DND-41 (cell line): Measurements from ENCODE around the gene ACACA.

Experiments used
- ATAC-seq: fragments of 200-7000 bp; cut with Tn5 transposase; 3 replicates; pipeline ENCODE4 v1.9.1; 2021; ENCODE audit warnings: low read depth; ENCODE audit not compliant: insufficient read depth
- DNase-seq: peaks from one replicate; pipeline ENCODE4 v3.0.0-alpha.2; 2020
- H2AFZ ChIP-seq: 2 replicates; pipeline ENCODE4 v1.6.0; 2012; ENCODE audit warnings: low read depth, low read length
- H3K27ac ChIP-seq: 2 replicates; pipeline ENCODE4 v1.5.1; 2012; ENCODE audit warnings: low read length, inconsistent platforms
- H3K27me3 ChIP-seq: fragments of 200-600 bp; sonication (generic); 2 replicates; pipeline ENCODE4 v1.6.0; 2012; ENCODE audit warnings: low read length, mild to moderate bottlenecking, inconsistent platforms; ENCODE audit not compliant: insufficient read depth, poor library complexity
- H3K36me3 ChIP-seq: 2 replicates; pipeline ENCODE4 v1.5.1; 2012; ENCODE audit warnings: low read length, inconsistent platforms; ENCODE audit not compliant: insufficient read depth
- H3K4me1 ChIP-seq: 2 replicates; pipeline ENCODE4 v1.5.1; 2012; ENCODE audit warnings: mild to moderate bottlenecking, low read length; ENCODE audit not compliant: insufficient read depth
- H3K4me2 ChIP-seq: 2 replicates; pipeline ENCODE4 v1.6.0; 2012; ENCODE audit warnings: mild to moderate bottlenecking, moderate library complexity, low read length, inconsistent platforms; ENCODE audit not compliant: insufficient read depth
- H3K4me3 ChIP-seq, 2 experiments: fragments of 200-600 bp in 1 of 2; shearing (Covaris generic) in 1 of 2; 2 replicates each; pipeline ENCODE4 v1.5.1; 2012 to 2016; ENCODE audit warnings: inconsistent platforms in 2 of 2, low read length in 2 of 2, mild to moderate bottlenecking in 2 of 2, low read depth in 1 of 2, moderate library complexity in 1 of 2
- H3K79me2 ChIP-seq: 2 replicates; pipeline ENCODE4 v1.6.0; 2012; ENCODE audit warnings: low read length, inconsistent platforms; ENCODE audit not compliant: insufficient read depth
- H3K9ac ChIP-seq: 2 replicates; pipeline ENCODE4 v1.6.0; 2012; ENCODE audit warnings: low read depth, mild to moderate bottlenecking, inconsistent platforms, low read length, moderate library complexity
- H3K9me3 ChIP-seq: 2 replicates; pipeline ENCODE4 v1.5.1; 2012; ENCODE audit warnings: low read length, moderate library complexity, mild to moderate bottlenecking, inconsistent platforms; ENCODE audit not compliant: insufficient read depth, severe bottlenecking
- H4K20me1 ChIP-seq: 2 replicates; pipeline ENCODE4 v1.6.0; 2012; ENCODE audit warnings: low read length; ENCODE audit not compliant: insufficient read depth
- CTCF ChIP-seq: IDR thresholded peaks from 2 replicates; pipeline ENCODE4 v1.5.1; 2012; ENCODE audit warnings: borderline replicate concordance, low read length, moderate library complexity, mild to moderate bottlenecking; ENCODE audit not compliant: poor library complexity, severe bottlenecking; ENCODE audit errors: extremely low read depth
- EZH2 ChIP-seq: IDR thresholded peaks from 3 replicates; pipeline ENCODE4 v1.6.1; 2012; ENCODE audit warnings: borderline replicate concordance, low read depth, mild to moderate bottlenecking, moderate library complexity, low read length, inconsistent platforms; ENCODE audit not compliant: severe bottlenecking

ACACA gene

DNA sequence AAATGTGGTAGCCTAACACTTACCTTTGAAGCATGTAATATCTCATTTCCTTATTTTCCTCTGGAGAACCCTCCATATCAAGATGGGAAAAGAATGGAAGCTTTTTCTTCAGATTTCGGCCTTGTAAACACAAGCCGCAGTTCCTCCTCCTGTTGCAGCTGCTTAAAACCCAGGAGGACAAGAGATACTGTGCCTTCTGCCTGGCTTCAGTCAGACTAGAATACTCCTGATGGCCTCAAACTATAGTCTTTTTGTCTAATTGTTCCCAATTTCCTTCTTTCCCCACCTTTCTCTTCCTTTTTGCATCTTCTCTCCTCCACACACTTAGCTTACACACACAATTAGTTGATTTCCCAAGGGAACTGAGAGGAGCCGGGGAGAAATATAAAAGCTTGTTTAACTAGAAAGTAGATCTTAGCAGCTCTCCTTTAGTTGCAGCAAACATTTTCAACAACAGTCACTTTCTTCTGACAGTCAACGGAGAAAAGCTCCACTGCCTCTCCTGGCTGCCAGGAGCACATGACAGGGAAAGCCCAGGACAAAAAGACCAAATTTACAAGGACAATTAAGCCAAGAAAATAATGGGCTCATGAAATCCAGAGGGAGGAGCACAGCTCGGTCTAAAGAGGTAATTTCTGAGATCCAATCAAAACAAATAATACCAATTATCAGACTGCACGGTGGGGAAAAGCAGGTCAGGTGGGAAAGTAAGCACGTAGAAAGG is 107.2 kb downstream of the ACACA start:
- TF ChIP-seq EZH2 (no peak), CTCF (no peak)
- Histone ChIP-seq H3K36me3 (peaks cover 3% of the 10 kb centered on the region; the same call in 1 of the 2 replicates), H3K4me3 (no peak overlapping the region), H3K9me3 (no peaks in the 10 kb centered on the region), H3K9ac (no peak overlapping the region), H2AFZ (no peak overlapping the region), H3K79me2 (peaks cover 8% of the 10 kb centered on the region; the same call in 1 of the 2 replicates), H3K27me3 (no peaks in the 10 kb centered on the region), H4K20me1 (peaks cover 8% of the 10 kb centered on the region; the same call in 1 of the 2 replicates), H3K4me1 (no peaks in the 10 kb centered on the region), H3K4me2 (no peak overlapping the region), H3K27ac (no peak overlapping the region)
- DNase-seq (no peak), ATAC-seq (no peak)

DNA sequence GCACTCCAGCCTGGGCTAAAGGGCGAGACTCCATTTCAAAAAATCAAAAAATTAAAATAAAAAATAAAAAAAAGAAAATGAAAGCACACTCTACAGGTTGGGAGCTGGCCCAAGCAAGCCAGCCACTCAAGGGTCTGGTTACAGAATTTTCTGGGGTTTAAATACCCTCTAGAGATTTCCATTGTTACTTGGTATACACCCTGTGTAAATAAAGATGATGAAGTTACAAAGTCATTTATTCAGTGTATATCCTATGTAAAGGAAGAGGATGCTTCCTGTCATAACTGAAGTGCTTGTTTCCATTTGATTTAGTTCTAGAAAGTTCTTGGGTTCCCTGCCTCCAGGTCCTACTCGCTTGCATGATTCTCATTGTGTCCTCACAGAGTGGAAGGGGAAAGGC is 110.7 kb downstream of the ACACA start:
- DNase-seq (no peak), ATAC-seq (no peak)
- H3K9ac ChIP-seq = no peak overlapping the region
- H3K79me2 ChIP-seq = peaks cover 15% of the 10 kb centered on the region; the same call in 1 of the 2 replicates
- H2AFZ ChIP-seq = no peak overlapping the region
- no peaks in the 10 kb centered on the region for H3K9me3 ChIP-seq
- H3K4me3 ChIP-seq = no peak overlapping the region
- H3K27ac ChIP-seq = no peak overlapping the region
- no peaks in the 10 kb centered on the region for H3K27me3 ChIP-seq
- peaks cover 8% of the 10 kb centered on the region; the same call in 1 of the 2 replicates for H4K20me1 ChIP-seq
- H3K36me3 ChIP-seq = 0 out of 2 replicates have a peak, but pooled peaks cover 3% of the 10 kb centered on the region
- no peaks in the 10 kb centered on the region for H3K4me1 ChIP-seq
- H3K4me2 ChIP-seq = no peak overlapping the region
- TF ChIP-seq CTCF (no peak), EZH2 (no peak)

- Histone ChIP-seq H3K27me3 (no peaks in the 10 kb centered on the region), H3K79me2 (peaks cover 14% of the 10 kb centered on the region; the same call in 1 of the 2 replicates), H2AFZ (no peak overlapping the region), H3K9me3 (no peaks in the 10 kb centered on the region), H3K27ac (no peak overlapping the region), H3K4me1 (no peaks in the 10 kb centered on the region), H3K36me3 (0 out of 2 replicates have a peak, but pooled peaks cover 3% of the 10 kb centered on the region), H4K20me1 (peaks cover 8% of the 10 kb centered on the region; the same call in 1 of the 2 replicates), H3K9ac (no peak overlapping the region), H3K4me3 (no peak overlapping the region), H3K4me2 (no peak overlapping the region)
- ATAC-seq = no peak
- no peak for DNase-seq
- no peak for TF ChIP-seq EZH2
- no peak for TF ChIP-seq CTCF
Measured at GRCh38 chr17:37294888-37295287, 111.7 kb downstream of the ACACA start.
